BJ (cell line): Measurements from ENCODE around the gene TRIM43B. TPM values are rescaled to one million over a fixed set of nuclear protein-coding genes. Genes with fewer than 3 reads are reported as not detected.
"Not testable (repeated sequence)": the region's sequence is repeated elsewhere in the genome, so short reads cannot be mapped to it uniquely, and the experiment has no call there.

Source experiments
- CTCF ChIA-PET: fragments of 350-600 bp; formaldehyde crosslinking; extraction: SDS; loops from one replicate; lab custom pipeline; 2021; ENCODE audit warnings: antibody characterized with exemption, inconsistent platforms; lab: Yijun Ruan, JAX
- POLR2A ChIA-PET: fragments of 300-600 bp; sonication (Branson Sonifier 250); formaldehyde crosslinking; extraction: SDS; loops from one replicate; lab custom pipeline; 2021; ENCODE audit warnings: antibody characterized with exemption; lab: Charles Lee
- DNase-seq: peaks from one replicate; pipeline ENCODE4 v3.0.0-alpha.2; 2011; ENCODE audit warnings: low read depth
- H3K27me3 ChIP-seq: 2 replicates; pipeline ENCODE4 v1.6.0; 2011; ENCODE audit warnings: low read length; ENCODE audit not compliant: control insufficient read depth, insufficient read depth
- H3K36me3 ChIP-seq: 2 replicates; pipeline ENCODE4 v1.5.1; 2011; ENCODE audit warnings: low read length; ENCODE audit not compliant: control insufficient read depth, insufficient read depth
- H3K4me3 ChIP-seq: 2 replicates; pipeline ENCODE4 v1.5.1; 2011; ENCODE audit warnings: low read depth, mild to moderate bottlenecking, control low read depth, low read length
- CTCF ChIP-seq: IDR thresholded peaks from 2 replicates; pipeline ENCODE4 v1.5.1; 2011; ENCODE audit warnings: low read depth, mild to moderate bottlenecking, control low read depth, inconsistent platforms, low read length, moderate library complexity; ENCODE audit not compliant: insufficient read depth
- polyA plus RNA-seq: library from polyadenylated mRNA; depleted of rRNA; stranded (reverse); fragments of >200 nt; gene quantifications from 2 replicates; pipeline ENCODE4 v1.2.3, GENCODE V29; 2011

TRIM43B gene
- polyA plus RNA-seq, 1 experiment = not detected

GRCh38 chr2:95525294-95526035 lies 40.9 kb upstream of the TRIM43B start:
- POLR2A ChIA-PET = no interaction called here

GRCh38 chr2:95524195-95524594 lies 39.6 kb upstream of the TRIM43B start:
- peaks cover 1% of the 10 kb centered on the region for H3K36me3 ChIP-seq
- no peak overlapping the region for H3K4me3 ChIP-seq
- no peak for TF ChIP-seq CTCF
- ChIA-PET POLR2A (no interaction called here), CTCF (no interaction called here)
- H3K27me3 ChIP-seq = no peaks in the 10 kb centered on the region
- DNase-seq = no peak

More at GRCh38 chr2:95525294-95526035, 40.9 kb upstream of the TRIM43B start:
- CTCF ChIA-PET = interaction anchor here (1.6 kb wide), 1 partner anchor 12 kb away, joined by 5 read pairs; no protein-coding TSS in a partner anchor
- no peak for DNase-seq
- Histone ChIP-seq H3K27me3 (no peaks in the 10 kb centered on the region), H3K4me3 (peak overlapping the region; percentile 86), H3K36me3 (peaks cover 3% of the 10 kb centered on the region)
- TF ChIP-seq CTCF = no peak

GRCh38 chr2:95514718-95515117 lies 30.2 kb upstream of the TRIM43B start:
- H3K4me3 ChIP-seq = no peak overlapping the region
- POLR2A ChIA-PET = no interaction called here
- no peaks in the 10 kb centered on the region; the same call in 1 of the 2 replicates for H3K27me3 ChIP-seq
- no peak for DNase-seq
- no peak for TF ChIP-seq CTCF
- CTCF ChIA-PET = interaction anchor here (1.7 kb wide), 1 partner anchor 9 kb away, joined by 6 read pairs; no protein-coding TSS in a partner anchor
- H3K36me3 ChIP-seq = no peaks in the 10 kb centered on the region

- CTCF ChIA-PET = interaction anchor here (1.7 kb wide), 1 partner anchor 9 kb away, joined by 6 read pairs; no protein-coding TSS in a partner anchor
- POLR2A ChIA-PET = not testable (repeated sequence)
Observed at GRCh38 chr2:95514226-95514625, 29.7 kb upstream of the TRIM43B start.

GRCh38 chr2:95509408-95509807 lies 24.9 kb upstream of the TRIM43B start:
- no peak for DNase-seq
- ChIA-PET POLR2A (no interaction called here), CTCF (no interaction called here)
- Histone ChIP-seq H3K36me3 (no peaks in the 10 kb centered on the region), H3K27me3 (no peaks in the 10 kb centered on the region), H3K4me3 (no peak overlapping the region)
- TF ChIP-seq CTCF = no peak

More at GRCh38 chr2:95514226-95514625, 29.7 kb upstream of the TRIM43B start:
- not testable (repeated sequence) for H3K36me3 ChIP-seq, H3K27me3 ChIP-seq, DNase-seq, H3K4me3 ChIP-seq
